ENCODE data around the gene TPD52L2.

The TPD52L2 gene

DNA sequence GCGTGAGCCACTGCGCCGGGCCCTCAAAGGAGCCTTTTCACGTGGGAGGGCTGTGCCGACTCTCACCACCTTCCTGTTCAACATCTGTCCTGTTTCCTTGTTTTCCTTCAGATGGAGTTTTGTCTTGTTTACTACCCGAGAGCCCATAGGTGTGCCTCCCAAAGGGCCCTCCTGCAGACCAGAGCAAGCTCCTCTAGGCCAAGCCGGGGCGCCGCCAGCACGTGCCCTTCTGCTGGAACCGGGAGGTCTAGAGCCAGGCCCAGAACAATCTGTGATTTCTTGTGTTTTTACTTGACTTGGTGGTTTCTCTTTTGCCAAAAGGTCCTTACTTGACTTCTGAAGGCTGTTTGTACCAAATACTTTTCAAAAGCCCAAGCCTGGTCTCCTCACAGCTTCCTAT lies 21.9 kb downstream of the TPD52L2 start:
- Histone ChIP-seq H3K27ac (ENCODE audit: low read length) (no peak overlapping the region), H3K4me3 (ENCODE audit: low read length) (no peak overlapping the region), H3K36me3 (ENCODE audit: insufficient read depth, low read depth, low read length) (peaks cover 78% of the 10 kb centered on the region), H3K9me3 (ENCODE audit: insufficient read depth, low read depth, low read length) (no peaks in the 10 kb centered on the region), H3K9ac (ENCODE audit: low read depth, low read length) (no peak overlapping the region), H3K4me1 (ENCODE audit: insufficient read depth, low read length) (no peaks in the 10 kb centered on the region), H3K27me3 (ENCODE audit: insufficient read depth, low read length) (no peaks in the 10 kb centered on the region)

DNA sequence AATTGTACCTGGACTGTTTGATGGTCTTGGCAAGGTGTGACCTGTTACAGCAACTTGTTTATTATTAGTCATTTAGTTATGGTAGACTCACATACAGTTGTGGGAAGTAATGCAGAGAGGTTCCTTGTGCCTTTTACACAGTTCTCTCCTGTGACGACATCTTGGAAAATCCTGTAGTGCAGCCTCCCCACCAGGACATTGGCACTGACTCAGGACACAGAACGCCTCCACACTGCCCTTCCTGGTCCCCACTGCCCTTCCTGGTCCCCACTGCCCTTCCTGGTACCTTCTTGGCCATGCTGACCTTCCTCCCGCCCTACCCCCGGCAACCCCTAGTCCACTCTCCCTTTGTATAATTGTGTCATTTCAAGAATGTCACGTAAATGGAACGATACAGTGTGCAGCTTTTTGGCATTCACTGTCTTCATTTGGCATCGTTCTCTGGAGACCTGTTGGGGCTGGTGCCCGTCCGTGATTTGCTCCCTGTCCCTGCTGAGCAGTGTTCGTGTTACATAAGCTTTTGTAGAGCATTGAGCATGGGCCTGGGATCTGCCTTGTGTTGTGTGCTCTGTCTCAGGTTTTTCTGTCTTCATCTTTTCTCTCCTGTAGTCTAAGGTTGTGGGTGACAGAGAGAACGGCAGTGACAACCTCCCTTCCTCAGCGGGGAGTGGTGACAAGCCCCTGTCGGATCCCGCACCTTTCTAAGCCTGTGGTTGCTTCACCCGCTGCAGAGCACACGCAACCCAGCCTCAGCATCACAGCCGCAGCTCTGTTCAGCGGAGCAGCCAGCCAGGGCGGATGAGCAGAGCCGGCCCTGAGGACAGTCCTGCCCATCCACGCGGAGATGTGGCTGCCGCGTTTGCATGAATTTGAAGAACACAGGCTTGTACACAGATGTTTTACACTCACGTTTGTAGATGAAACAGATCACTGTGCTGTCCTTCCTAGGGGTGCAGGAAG lies 24.5 kb downstream of the TPD52L2 start:
- Histone ChIP-seq H3K27me3 (ENCODE audit: insufficient read depth, low read length) (no peaks in the 10 kb centered on the region), H3K4me1 (ENCODE audit: insufficient read depth, low read length) (no peaks in the 10 kb centered on the region), H3K4me3 (ENCODE audit: low read length) (no peak overlapping the region), H3K9me3 (ENCODE audit: insufficient read depth, low read depth, low read length) (no peaks in the 10 kb centered on the region), H3K9ac (ENCODE audit: low read depth, low read length) (no peak overlapping the region), H3K36me3 (ENCODE audit: insufficient read depth, low read depth, low read length) (peaks cover 53% of the 10 kb centered on the region), H3K27ac (ENCODE audit: low read length) (no peak overlapping the region)

DNA sequence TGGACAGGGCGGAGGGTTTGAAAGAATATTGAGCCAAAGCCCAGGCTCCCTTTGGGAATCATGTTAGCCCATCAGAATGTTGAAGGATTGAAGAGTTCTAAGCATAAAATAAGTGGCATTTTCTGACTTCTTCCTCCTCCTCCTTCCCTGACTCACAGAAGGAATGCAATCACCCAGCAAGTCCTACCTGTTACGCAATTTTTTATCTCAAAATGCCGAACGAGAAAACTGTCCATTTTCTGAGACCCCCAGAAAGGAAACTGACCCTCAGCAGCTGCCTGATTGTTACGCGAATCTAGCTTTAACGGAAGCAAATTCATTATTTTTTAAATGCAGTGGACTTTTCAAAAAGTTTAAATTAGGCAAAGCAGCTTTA lies 25.1 kb downstream of the TPD52L2 start:
- peaks cover 47% of the 10 kb centered on the region for H3K36me3 ChIP-seq (ENCODE audit: insufficient read depth, low read depth, low read length)
- H3K4me3 ChIP-seq (ENCODE audit: low read length), result no peak overlapping the region
- H3K27ac ChIP-seq (ENCODE audit: low read length), result no peak overlapping the region
- no peaks in the 10 kb centered on the region for H3K27me3 ChIP-seq (ENCODE audit: insufficient read depth, low read length)
- no peak overlapping the region for H3K9ac ChIP-seq (ENCODE audit: low read depth, low read length)
- no peaks in the 10 kb centered on the region for H3K9me3 ChIP-seq (ENCODE audit: insufficient read depth, low read depth, low read length)
- H3K4me1 ChIP-seq (ENCODE audit: insufficient read depth, low read length), result no peaks in the 10 kb centered on the region

DNA sequence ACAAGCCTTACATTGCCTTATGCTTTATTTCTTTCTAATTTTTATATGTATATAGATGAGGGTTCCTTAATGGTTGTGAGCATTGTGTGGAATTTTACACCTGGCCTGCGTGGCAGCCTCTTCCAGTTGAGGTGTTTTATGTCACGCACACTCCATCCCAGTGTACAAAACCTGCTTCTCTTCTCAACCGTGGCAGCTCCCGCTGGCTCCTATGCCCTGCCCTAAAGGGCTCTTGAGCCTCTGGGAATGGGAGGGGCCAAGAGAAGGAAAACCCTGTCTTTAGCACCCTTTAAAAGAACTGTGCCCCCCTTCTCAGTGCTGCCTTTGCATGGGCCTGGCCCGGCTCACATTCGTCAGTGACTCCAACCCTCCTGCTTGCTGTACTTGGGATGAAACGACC lies 25.5 kb downstream of the TPD52L2 start:
- H3K4me3 ChIP-seq (ENCODE audit: low read length), result no peak overlapping the region
- no peak overlapping the region for H3K9ac ChIP-seq (ENCODE audit: low read depth, low read length)
- no peaks in the 10 kb centered on the region for H3K4me1 ChIP-seq (ENCODE audit: insufficient read depth, low read length)
- H3K9me3 ChIP-seq (ENCODE audit: insufficient read depth, low read depth, low read length), result no peaks in the 10 kb centered on the region
- H3K27ac ChIP-seq (ENCODE audit: low read length), result no peak overlapping the region
- peaks cover 43% of the 10 kb centered on the region for H3K36me3 ChIP-seq (ENCODE audit: insufficient read depth, low read depth, low read length)
- no peaks in the 10 kb centered on the region for H3K27me3 ChIP-seq (ENCODE audit: insufficient read depth, low read length)

DNA sequence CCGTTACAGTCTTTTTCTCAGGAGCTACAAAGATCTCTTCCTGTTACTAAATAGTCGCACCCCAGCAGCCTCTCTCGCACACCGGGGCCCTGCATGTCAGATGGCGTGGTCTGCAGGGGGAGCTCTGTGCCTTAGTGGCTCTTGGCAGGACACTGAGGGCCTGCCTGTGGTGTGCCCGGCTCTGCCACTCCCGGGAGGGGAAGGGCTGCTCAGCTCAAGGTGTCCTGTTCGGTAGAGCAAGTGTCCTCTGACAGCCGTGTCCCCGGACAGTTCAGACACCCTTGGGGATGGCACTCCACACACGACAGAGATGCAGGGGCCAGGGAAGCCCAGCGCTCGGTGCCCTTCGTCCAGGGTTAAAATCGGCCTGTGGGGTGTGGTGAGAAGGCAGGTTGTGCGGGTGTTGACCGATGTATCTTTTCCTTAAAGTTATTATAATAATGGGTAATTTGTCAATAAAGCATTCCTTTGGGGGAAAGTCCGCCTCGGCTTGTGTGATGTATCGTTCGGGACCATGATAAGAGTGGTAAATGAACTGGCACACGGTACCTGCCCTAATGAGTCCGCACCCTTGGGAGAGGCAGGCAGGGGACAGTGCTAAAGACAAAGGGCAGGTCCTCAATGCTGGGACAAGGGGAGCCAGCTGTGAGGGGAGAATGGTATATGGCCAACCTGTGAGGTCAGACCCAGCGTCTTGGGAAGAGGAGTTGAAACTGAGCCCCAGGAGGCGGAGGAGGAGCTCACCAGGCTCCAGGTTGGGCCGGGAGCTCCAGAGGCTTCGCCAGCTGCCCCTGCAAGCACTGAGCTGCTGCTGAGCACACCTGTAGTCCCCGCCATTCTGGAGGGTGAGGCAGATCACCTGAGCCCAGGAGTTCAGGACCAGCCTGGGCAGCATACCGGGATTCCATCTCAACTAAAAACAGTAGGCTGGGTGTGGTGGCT lies 26.3 kb downstream of the TPD52L2 start:
- Histone ChIP-seq H3K9ac (ENCODE audit: low read depth, low read length) (no peak overlapping the region), H3K9me3 (ENCODE audit: insufficient read depth, low read depth, low read length) (no peaks in the 10 kb centered on the region), H3K36me3 (ENCODE audit: insufficient read depth, low read depth, low read length) (peaks cover 43% of the 10 kb centered on the region), H3K27me3 (ENCODE audit: insufficient read depth, low read length) (no peaks in the 10 kb centered on the region), H3K4me1 (ENCODE audit: insufficient read depth, low read length) (no peaks in the 10 kb centered on the region; the same call in 1 of the 2 replicates), H3K4me3 (ENCODE audit: low read length) (no peak overlapping the region), H3K27ac (ENCODE audit: low read length) (no peak overlapping the region)

DNA sequence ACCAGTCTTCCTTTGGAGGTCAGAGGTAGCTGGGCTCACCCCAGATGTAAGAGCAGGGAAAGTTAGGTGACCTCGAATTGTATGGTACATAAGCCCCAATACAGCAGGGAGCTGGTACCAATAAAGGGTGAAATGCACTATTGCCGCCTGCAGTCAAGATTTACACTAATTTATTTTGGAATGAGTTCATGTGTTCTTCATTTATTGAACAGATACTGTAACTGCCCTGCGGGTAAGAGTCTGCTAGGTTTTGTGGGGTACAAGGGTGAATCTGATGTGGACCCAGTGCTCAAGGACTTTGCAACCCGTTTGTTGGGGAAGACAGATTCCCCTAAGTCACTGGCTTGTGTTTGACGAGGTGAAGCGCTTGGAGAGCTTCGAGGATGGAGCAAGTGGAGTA lies 27.3 kb downstream of the TPD52L2 start:
- Histone ChIP-seq H3K4me1 (ENCODE audit: insufficient read depth, low read length) (peaks cover 6% of the 10 kb centered on the region; the same call in 1 of the 2 replicates), H3K27me3 (ENCODE audit: insufficient read depth, low read length) (no peaks in the 10 kb centered on the region), H3K36me3 (ENCODE audit: insufficient read depth, low read depth, low read length) (peaks cover 36% of the 10 kb centered on the region), H3K4me3 (ENCODE audit: low read length) (no peak overlapping the region), H3K9ac (ENCODE audit: low read depth, low read length) (no peak overlapping the region; the same call in 1 of the 2 replicates), H3K9me3 (ENCODE audit: insufficient read depth, low read depth, low read length) (no peaks in the 10 kb centered on the region), H3K27ac (ENCODE audit: low read length) (no peak overlapping the region)

DNA sequence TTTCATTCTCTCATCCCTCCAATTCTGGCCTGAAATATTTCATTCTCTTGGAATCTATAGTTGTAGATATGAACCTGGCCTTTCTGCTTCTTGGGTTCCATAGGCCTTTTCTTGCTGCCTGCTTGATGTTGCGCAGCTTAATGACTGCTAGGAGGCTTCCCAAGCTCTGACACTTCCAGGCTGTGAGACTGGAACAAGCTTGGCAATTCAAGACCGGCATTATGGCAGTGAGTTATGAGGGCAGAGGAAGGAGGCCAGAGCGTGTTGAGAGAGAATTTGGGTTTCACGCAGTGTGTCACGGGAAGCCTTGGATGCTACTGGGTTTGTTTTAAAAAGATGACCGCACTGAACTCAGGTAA lies 28.9 kb downstream of the TPD52L2 start:
- peak overlapping the region; percentile 67 for H3K4me3 ChIP-seq (ENCODE audit: low read length)
- peaks cover 25% of the 10 kb centered on the region for H3K36me3 ChIP-seq (ENCODE audit: insufficient read depth, low read depth, low read length)
- H3K27ac ChIP-seq (ENCODE audit: low read length), result no peak overlapping the region
- no peak overlapping the region for H3K9ac ChIP-seq (ENCODE audit: low read depth, low read length)
- peaks cover 6% of the 10 kb centered on the region; the same call in 1 of the 2 replicates for H3K4me1 ChIP-seq (ENCODE audit: insufficient read depth, low read length)
- no peaks in the 10 kb centered on the region for H3K27me3 ChIP-seq (ENCODE audit: insufficient read depth, low read length)
- no peaks in the 10 kb centered on the region for H3K9me3 ChIP-seq (ENCODE audit: insufficient read depth, low read depth, low read length)

DNA sequence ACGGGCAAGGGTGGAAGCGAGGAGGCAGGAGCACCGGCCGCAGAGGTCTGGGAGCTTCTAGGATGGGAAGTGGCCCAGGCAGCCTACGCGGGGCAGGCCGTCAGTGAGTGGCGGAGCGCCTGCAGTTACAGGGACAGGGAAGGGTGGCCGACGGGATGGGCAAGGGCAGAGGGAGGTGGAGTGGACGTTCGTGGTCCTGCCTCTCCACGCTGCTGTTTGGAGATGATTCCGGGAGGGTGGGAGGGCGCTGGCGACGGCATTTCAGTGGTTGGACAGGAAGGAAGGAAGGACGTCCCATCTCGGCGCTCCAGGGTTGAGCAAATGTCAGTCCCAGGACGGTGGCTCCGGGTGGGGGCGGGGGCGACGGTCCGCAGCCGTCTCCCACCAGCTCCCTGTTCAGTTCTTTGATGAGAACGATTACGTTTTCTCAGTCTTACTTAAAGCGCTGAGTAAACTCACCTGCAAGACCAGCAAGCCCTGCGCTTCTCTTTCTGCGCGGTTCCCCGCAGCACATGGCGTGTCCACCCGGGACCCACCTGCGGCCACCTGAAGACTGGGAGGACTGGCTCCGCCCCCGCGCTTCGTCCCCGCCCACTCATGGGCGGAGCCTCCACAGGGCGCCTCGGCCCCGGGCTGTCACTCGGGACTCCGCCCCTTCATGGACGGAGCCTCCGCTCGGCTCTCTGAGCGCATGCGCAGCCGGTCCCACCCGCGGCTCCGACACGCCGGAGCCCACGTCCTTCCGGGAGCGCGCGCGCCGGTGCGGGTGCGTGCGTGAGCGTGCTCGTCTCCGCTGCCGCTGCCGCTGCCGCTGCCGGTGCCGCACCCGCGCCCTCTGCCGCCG lies 29.5 kb downstream of the TPD52L2 start, which contains the start of gene DNAJC5:
TSS of gene DNAJC5 (plus strand) at position 769 of the 844 bp plus-strand sequence. CDS start 33,220 bp downstream, outside the sequence.
- H3K36me3 ChIP-seq (ENCODE audit: insufficient read depth, low read depth, low read length), result peaks cover 19% of the 10 kb centered on the region
- peaks cover 6% of the 10 kb centered on the region; the same call in 1 of the 2 replicates for H3K4me1 ChIP-seq (ENCODE audit: insufficient read depth, low read length)
- H3K27ac ChIP-seq (ENCODE audit: low read length), result no peak within 1 kb of the TSS
- H3K9ac ChIP-seq (ENCODE audit: low read depth, low read length), result peak within 1 kb of the TSS; percentile 76
- H3K9me3 ChIP-seq (ENCODE audit: insufficient read depth, low read depth, low read length), result no peaks in the 10 kb centered on the region
- H3K4me3 ChIP-seq (ENCODE audit: low read length), result peak within 1 kb of the TSS; percentile 83
- no peaks in the 10 kb centered on the region for H3K27me3 ChIP-seq (ENCODE audit: insufficient read depth, low read length)

DNA sequence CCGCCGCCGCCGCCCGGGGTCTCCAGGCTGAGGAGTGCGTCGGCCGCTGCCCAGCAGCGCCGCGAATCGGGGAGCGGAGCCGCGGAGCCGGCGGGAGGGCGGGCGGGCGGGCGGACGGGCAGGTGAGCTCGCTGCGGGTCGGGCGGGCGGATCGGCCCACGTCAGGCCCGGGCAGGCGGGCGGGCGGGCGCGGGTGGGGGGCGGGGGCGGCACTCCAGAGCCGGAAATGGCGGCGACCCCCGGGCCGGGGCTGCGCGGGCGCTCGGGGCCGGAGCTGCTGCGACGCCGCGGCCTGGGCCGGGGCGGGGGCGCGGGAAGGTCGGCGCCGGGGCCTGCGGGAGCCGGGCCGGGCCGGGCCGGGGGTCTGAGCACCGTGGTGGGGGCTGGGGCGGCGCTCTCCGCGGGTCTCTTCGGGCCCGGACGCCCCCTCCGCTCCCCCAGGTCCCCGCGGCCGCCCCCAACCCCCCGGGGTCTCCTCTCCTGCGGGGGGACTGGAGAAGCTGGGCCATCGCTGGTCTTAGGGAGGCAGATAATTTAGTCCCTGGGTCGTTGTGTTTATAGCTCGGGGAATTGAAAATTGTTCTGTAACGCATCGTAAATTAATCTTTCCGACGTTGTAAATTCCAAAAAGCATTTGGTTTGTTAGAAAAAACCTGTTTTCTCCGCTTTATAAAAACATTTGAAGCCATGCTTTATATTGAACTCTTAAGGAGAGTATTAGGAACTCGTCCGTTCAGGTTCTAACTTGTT lies 30.3 kb downstream of the TPD52L2 start:
- peaks cover 6% of the 10 kb centered on the region; the same call in 1 of the 2 replicates for H3K4me1 ChIP-seq (ENCODE audit: insufficient read depth, low read length)
- H3K27ac ChIP-seq (ENCODE audit: low read length), result no peak overlapping the region

DNA sequence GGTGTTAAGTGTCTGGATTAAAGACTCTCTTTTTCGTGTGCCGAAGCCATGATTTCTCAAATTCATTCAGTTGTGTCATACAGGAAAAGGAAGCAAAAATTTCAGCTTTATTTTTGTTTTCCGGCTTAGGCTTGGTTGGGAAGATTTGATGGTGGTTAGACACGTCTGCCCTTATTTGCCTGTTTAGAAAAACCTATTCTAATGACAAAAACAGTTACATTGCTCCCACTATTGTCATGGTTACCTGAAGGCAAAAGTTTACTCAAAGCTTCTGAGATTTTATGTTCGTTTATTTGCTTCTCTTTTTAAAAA lies 30.8 kb downstream of the TPD52L2 start:
- H3K27ac ChIP-seq (ENCODE audit: low read length), result no peak overlapping the region
- no peaks in the 10 kb centered on the region for H3K9me3 ChIP-seq (ENCODE audit: insufficient read depth, low read depth, low read length)
- peaks cover 6% of the 10 kb centered on the region; the same call in 1 of the 2 replicates for H3K4me1 ChIP-seq (ENCODE audit: insufficient read depth, low read length)
- H3K27me3 ChIP-seq (ENCODE audit: insufficient read depth, low read length), result no peaks in the 10 kb centered on the region
- peak overlapping the region; percentile 76 for H3K9ac ChIP-seq (ENCODE audit: low read depth, low read length)
- H3K36me3 ChIP-seq (ENCODE audit: insufficient read depth, low read depth, low read length), result peaks cover 6% of the 10 kb centered on the region
- peak overlapping the region; percentile 83 for H3K4me3 ChIP-seq (ENCODE audit: low read length)

More for the DNA sequence above, 30.3 kb downstream of the TPD52L2 start:
- H3K36me3 ChIP-seq (ENCODE audit: insufficient read depth, low read depth, low read length), result peaks cover 11% of the 10 kb centered on the region
- H3K9me3 ChIP-seq (ENCODE audit: insufficient read depth, low read depth, low read length), result no peaks in the 10 kb centered on the region
- no peaks in the 10 kb centered on the region for H3K27me3 ChIP-seq (ENCODE audit: insufficient read depth, low read length)
- peak overlapping the region; percentile 76 for H3K9ac ChIP-seq (ENCODE audit: low read depth, low read length)
- H3K4me3 ChIP-seq (ENCODE audit: low read length), result peak overlapping the region; percentile 83

All from iPS-20b (cell line).